K562 (cell line): ENCODE measurements around the gene LPCAT1. TPM values are rescaled to one million over a fixed set of nuclear protein-coding genes. Genes with fewer than 3 reads are reported as not detected.

ENCODE experiments used
- ATAC-seq: fragments of 200-7000 bp; cut with Tn5 transposase; 3 replicates; pipeline ENCODE4 v1.9.1; 2020; ENCODE audit warnings: moderate library complexity
- BruUV-seq: library from RNA; stranded (reverse); fragments of 400-500 nt; replicated peaks from 2 replicates; lab custom pipeline; 2021; lab: Mats Ljungman, UMichigan
- CTCF ChIA-PET: fragments of 300-600 bp; formaldehyde crosslinking; extraction: SDS; loops from one replicate; lab custom pipeline; 2021; ENCODE audit warnings: low intra/inter-chr PET ratio; lab: Yijun Ruan, JAX
- POLR2A ChIA-PET: fragments of 300-600, 350-650 bp; sonication (Branson Sonifier 250); formaldehyde crosslinking; extraction: SDS; loops from one replicate; lab custom pipeline; 2021; ENCODE audit warnings: antibody characterized with exemption, inconsistent platforms; lab: Yijun Ruan, JAX
- DNase-seq, 4 experiments: peaks; one replicate each; pipeline versions ENCODE4 v3.0.0 to v3.0.0-alpha.2; 2011 to 2018; ENCODE audit warnings: low spot score in 3 of 4, mixed read lengths in 3 of 4; ENCODE audit errors: extremely low read depth in 1 of 4
- FAIRE-seq: peaks from 2 replicates; lab custom pipeline; 2011; peaks lifted over from hg19 to GRCh38; lab: Jason Lieb, UNC
- H2AFZ ChIP-seq: 2 replicates; pipeline ENCODE4 v1.6.0; 2011; ENCODE audit warnings: low read depth, low read length, control low read depth, inconsistent platforms
- H3K27ac ChIP-seq: fragments of 200-600 bp; 3 replicates; pipeline ENCODE4 v1.8.0; 2011; ENCODE audit warnings: low read depth, mild to moderate bottlenecking, control low read depth, inconsistent platforms, low read length, moderate library complexity, mixed read lengths; ENCODE audit errors: extremely low read depth
- H3K27me3 ChIP-seq, 2 experiments: fragments of 300-600 bp in 1 of 2; 2 replicates in 1 of 2; 3 replicates in 1 of 2; pipeline versions ENCODE4 v1.6.0 to v1.8.0; 2011; ENCODE audit warnings: inconsistent platforms in 2 of 2, low read length in 2 of 2, mild to moderate bottlenecking in 1 of 2, mixed read lengths in 1 of 2, moderate library complexity in 1 of 2; ENCODE audit not compliant: control insufficient read depth in 2 of 2, insufficient read depth in 2 of 2
- H3K36me3 ChIP-seq: fragments of 300-600 bp; 3 replicates; pipeline ENCODE4 v1.8.0; 2011; ENCODE audit warnings: mild to moderate bottlenecking, low read length, inconsistent platforms; ENCODE audit not compliant: control insufficient read depth, insufficient read depth
- H3K4me1 ChIP-seq, 2 experiments: fragments of 200-600 bp in 1 of 2; replicated peaks in 1 of 2; 2 replicates in 1 of 2; 3 replicates in 1 of 2; pipeline versions ENCODE4 v1.5.1 to v1.8.0; 2011; ENCODE audit warnings: inconsistent platforms in 2 of 2, low read length in 2 of 2, mild to moderate bottlenecking in 1 of 2, mixed read lengths in 1 of 2, moderate library complexity in 1 of 2; ENCODE audit not compliant: control insufficient read depth in 2 of 2, insufficient read depth in 2 of 2
- H3K4me2 ChIP-seq: 2 replicates; pipeline ENCODE4 v1.6.1; 2011; ENCODE audit warnings: low read length, control low read depth, inconsistent platforms, mixed read lengths; ENCODE audit not compliant: insufficient read depth
- H3K4me3 ChIP-seq: fragments of 200-600 bp; sonication (generic), shearing (Covaris generic); 2 replicates; pipeline ENCODE4 v1.5.1; 2016; ENCODE audit warnings: control low read depth, inconsistent platforms
- H3K79me2 ChIP-seq: fragments of 200-600 bp; 3 replicates; pipeline ENCODE4 v1.8.0; 2011; ENCODE audit warnings: low read length, inconsistent platforms; ENCODE audit not compliant: control insufficient read depth, insufficient read depth
- H3K9ac ChIP-seq, 2 experiments: 2 replicates each; pipeline versions ENCODE4 v1.6.0 to v1.6.1; 2011; ENCODE audit warnings: low read depth in 2 of 2, low read length in 2 of 2, control low read depth in 1 of 2, inconsistent platforms in 1 of 2, mild to moderate bottlenecking in 1 of 2, mixed read lengths in 1 of 2; ENCODE audit not compliant: insufficient read depth in 1 of 2
- H3K9me1 ChIP-seq: one replicate; pipeline ENCODE4 v1.6.0; 2011; ENCODE audit warnings: inconsistent platforms, mild to moderate bottlenecking, low read length, moderate library complexity; ENCODE audit not compliant: control insufficient read depth, insufficient read depth
- H3K9me3 ChIP-seq: replicated peaks from 2 replicates; pipeline ENCODE4 v1.5.1; 2011; ENCODE audit warnings: low read depth, low read length, inconsistent platforms; ENCODE audit not compliant: control insufficient read depth, insufficient read depth
- H4K20me1 ChIP-seq: replicated peaks from 2 replicates; pipeline ENCODE4 v1.6.1; 2011; ENCODE audit warnings: low read length, inconsistent platforms, mixed read lengths; ENCODE audit not compliant: control insufficient read depth, insufficient read depth
- ARID3A ChIP-seq: IDR thresholded peaks from 2 replicates; pipeline ENCODE4 v1.6.1; 2012; ENCODE audit warnings: low read depth, low read length, improper control_type of control experiment, borderline replicate concordance
- CTCF ChIP-seq, 3 experiments: IDR thresholded peaks in 2 of 3; conservative IDR thresholded peaks in 1 of 3; 2 replicates each; pipeline ENCODE4 v1.5.1; 2011 to 2012; ENCODE audit warnings: low read length in 3 of 3, mild to moderate bottlenecking in 3 of 3, control low read depth in 2 of 3, improper control_type of control experiment in 1 of 3, inconsistent platforms in 1 of 3, low read depth in 1 of 3, mixed read lengths in 1 of 3, moderate library complexity in 1 of 3; ENCODE audit not compliant: insufficient read depth in 2 of 3
- EWSR1 ChIP-seq: fragments of 450-650 bp; IDR thresholded peaks from 2 replicates; pipeline ENCODE4 v1.6.1; 2018; ENCODE audit warnings: borderline replicate concordance, mild to moderate bottlenecking, low read depth, moderate library complexity; ENCODE audit not compliant: partially characterized antibody
- GABPB1 ChIP-seq: sonication (generic); formaldehyde crosslinking; IDR thresholded peaks from 2 replicates; pipeline ENCODE4 v1.8.0; 2022; ENCODE audit warnings: mild to moderate bottlenecking, missing genetic modification reagents
- HNRNPK ChIP-seq: fragments of 200-400 bp; formaldehyde crosslinking; IDR thresholded peaks from one replicate; pipeline ENCODE4 v1.6.1; 2018; ENCODE audit warnings: mild to moderate bottlenecking, low read depth, low read length; ENCODE audit not compliant: poor library complexity, severe bottlenecking
- ILK ChIP-seq: fragments of 450-650 bp; IDR thresholded peaks from 2 replicates; pipeline ENCODE4 v1.6.1; 2016; ENCODE audit warnings: missing genetic modification characterization, low read depth, mild to moderate bottlenecking, missing compliant biosample characterization, moderate library complexity, borderline replicate concordance
- RBM15 ChIP-seq: fragments of 200-400 bp; formaldehyde crosslinking; IDR thresholded peaks from 2 replicates; pipeline ENCODE4 v1.6.1; 2018; ENCODE audit warnings: mild to moderate bottlenecking, low read length, moderate library complexity; ENCODE audit not compliant: insufficient read depth
- RCOR1 ChIP-seq, 2 experiments: IDR thresholded peaks; 2 replicates each; pipeline ENCODE4 v1.6.1; 2012; ENCODE audit warnings: low read depth in 2 of 2, low read length in 2 of 2, borderline replicate concordance in 1 of 2, improper control_type of control experiment in 1 of 2
- SAFB ChIP-seq: fragments of 200-400 bp; formaldehyde crosslinking; IDR thresholded peaks from 2 replicates; pipeline ENCODE4 v1.6.1; 2017; ENCODE audit warnings: low read depth, low read length, borderline replicate concordance
- STAT5A ChIP-seq: IDR thresholded peaks from 2 replicates; pipeline ENCODE4 v1.6.1; 2012; ENCODE audit warnings: low read length, inconsistent platforms, borderline replicate concordance
- UBTF ChIP-seq, 2 experiments: IDR thresholded peaks; 2 replicates each; pipeline ENCODE4 v1.6.1; 2012; ENCODE audit warnings: improper control_type of control experiment in 2 of 2, low read depth in 2 of 2, low read length in 2 of 2, borderline replicate concordance in 1 of 2
- XRCC4 ChIP-seq: IDR thresholded peaks from one replicate; pipeline ENCODE4 v1.6.1; 2011; ENCODE audit not compliant: insufficient read depth, insufficient read length; ENCODE audit errors: extremely low read depth
- ZFP30 ChIP-seq: fragments of 250-450 bp; sonication (Bioruptor Pico); IDR thresholded peaks from 2 replicates; pipeline ENCODE4 v1.8.0; 2022; ENCODE audit warnings: moderate library complexity, mild to moderate bottlenecking, inconsistent platforms, borderline replicate concordance
- ZNF197 ChIP-seq: fragments of 200-800 bp; sonication (Bioruptor generic); IDR thresholded peaks from 2 replicates; pipeline ENCODE4 v1.6.1; 2016; ENCODE audit warnings: low read depth, missing genetic modification characterization, missing compliant biosample characterization
- WGBS: fragments of 100-300 bp; shearing (Covaris generic); methylation state at CpG from one replicate; pipeline ENCODE4 v1.1.6; 2016; ENCODE audit warnings: low coverage, mixed read lengths; ENCODE audit not compliant: insufficient coverage; ENCODE audit errors: missing lambda C conversion rate; 5-methylcytosine and 5-hydroxymethylcytosine counted together
- in situ Hi-C: fragments of 300-500 bp; cut with MboI; formaldehyde crosslinking; loops from 4 replicates; pipeline ENCODE4 v1.15.0; 2018; ENCODE audit warnings: inconsistent platforms, mixed read lengths
- intact Hi-C: fragments of 100-400 bp; cut with micrococcal nuclease; formaldehyde crosslinking; loops from 2 replicates; pipeline ENCODE4 v1.14.2; 2022
- polyA plus RNA-seq, 8 experiments: library from polyadenylated mRNA; depleted of rRNA in 4 of 8; stranded (reverse) in 5 of 8; unstranded in 3 of 8; fragments of >200 nt; fragmentation: Nextera tagmentation in 2 of 8; fragmentation: Illumina TruSeq in 1 of 8; extraction: Ambion mirVana in 2 of 8; extraction: Trizol in 1 of 8; gene quantifications; 2 replicates each; pipeline versions ENCODE4 v1.2.1 to v1.2.3, GENCODE V29; 2011 to 2014; ENCODE audit warnings: inconsistent platforms in 1 of 8, missing spikeins in 1 of 8
- total RNA-seq, 7 experiments: library from RNA; depleted of rRNA in 6 of 7; stranded (reverse); fragments of >200 nt in 6 of 7; fragmentation: Illumina TruSeq in 2 of 7; extraction: Trizol in 2 of 7; gene quantifications; 2 replicates each; pipeline versions ENCODE4 v1.2.1 to v1.2.3, GENCODE V29; 2011 to 2021; ENCODE audit warnings: low replicate concordance in 1 of 7

Gene LPCAT1
- total and polyA plus RNA-seq, 9 of the 15 experiments (the other 6 are each of a cell fraction or from before 2014, with no cell fraction given): 0.14 to 18.4 (median 13.9) TPM

- Histone ChIP-seq H3K27ac (no peak overlapping the region), H3K4me1 (peaks cover 18 to 33% of the 10 kb centered on the region in 2 experiments; a peak in 4 of 5 replicates), H3K9me3 (no peaks in the 10 kb centered on the region), H3K4me3 (no peak overlapping the region), H3K4me2 (no peak overlapping the region), H3K27me3 (no peaks in the 10 kb centered on the region), H4K20me1 (peaks cover 30% of the 10 kb centered on the region), H3K36me3 (no peaks in the 10 kb centered on the region; the same call in 2 of the 3 replicates), H3K79me2 (no peaks in the 10 kb centered on the region), H2AFZ (no peak overlapping the region), H3K9ac (no peak overlapping the region), H3K9me1 (peaks cover 3% of the 10 kb centered on the region)
- FAIRE-seq (no peak), ATAC-seq (no peak), DNase-seq (no peak)
- 78% methylated on average over 9 of the region's 10 CpGs for WGBS
- ChIA-PET POLR2A (interaction anchor here (0.7 kb wide), 1 partner anchor 368 kb away, joined by 4 read pairs; no protein-coding TSS in a partner anchor), CTCF (no interaction called here)
- in situ Hi-C loops (no loop called here), intact Hi-C loops (no loop called here)
- BruUV-seq: no TSS peak
- TF ChIP-seq RCOR1 (IDR thresholded peaks at IDR 0.05; ENCODE audit: borderline replicate concordance in 1 of 2, low read depth in 2 of 2, low read length in 2 of 2): no peak
- TF ChIP-seq STAT5A: no peak
- no peak for TF ChIP-seq CTCF (IDR thresholded peaks at IDR 0.05 in 2 of 3, conservative IDR thresholded peaks at IDR 0.05 in 1 of 3; ENCODE audit: insufficient read depth in 2 of 3, low read depth in 1 of 3, low read length in 3 of 3)
- no peak for TF ChIP-seq EWSR1
- no peak for TF ChIP-seq XRCC4
- no peak for TF ChIP-seq HNRNPK
- no peak for TF ChIP-seq RBM15
- TF ChIP-seq UBTF (IDR thresholded peaks at IDR 0.05; ENCODE audit: borderline replicate concordance in 1 of 2, low read depth in 2 of 2, low read length in 2 of 2): no peak
- no peak for TF ChIP-seq ARID3A
- TF ChIP-seq SAFB: no peak
- TF ChIP-seq ZFP30 (CRISPR knock-in tag): no peak
- no peak for TF ChIP-seq GABPB1 (CRISPR knock-in tag)
- no peak for TF ChIP-seq ILK
- no peak for TF ChIP-seq ZNF197 (CRISPR knock-in tag)
Observed at GRCh38 chr5:1499851-1500250, 23.9 kb downstream of the LPCAT1 start.
